Activated naive CD4-positive, alpha-beta T cell treated with anti-CD3 and anti-CD28 coated beads, Interleukin-2, amount 10 ng/mL, durations not matched to agents 7 days and 5 days (primary cell): ENCODE data around the gene ENTPD2.
A peak's percentile ranks its signal among the peaks of the same experiment; 100 is the strongest.

Experiments used
- CTCF ChIA-PET: fragments of 350-600 bp; sonication (Branson Sonifier 250); formaldehyde crosslinking; loops from one replicate; lab custom pipeline; 2021; ENCODE audit warnings: antibody characterized with exemption; lab: Charles Lee
- DNase-seq: peaks from one replicate; pipeline ENCODE4 v3.0.0-alpha.2; 2020
- H3K27ac Mint-ChIP-seq: one replicate; pipeline ENCODE4 v1.8.0; 2021; ENCODE audit warnings: mild to moderate bottlenecking, moderate library complexity, mixed read lengths
- H3K27me3 Mint-ChIP-seq: one replicate; pipeline ENCODE4 v1.8.0; 2021; ENCODE audit warnings: mild to moderate bottlenecking, mixed read lengths
- H3K36me3 Mint-ChIP-seq: one replicate; pipeline ENCODE4 v1.8.0; 2021; ENCODE audit warnings: mixed read lengths
- H3K4me1 Mint-ChIP-seq: one replicate; pipeline ENCODE4 v1.8.0; 2021; ENCODE audit warnings: mixed read lengths
- H3K4me3 Mint-ChIP-seq: one replicate; pipeline ENCODE4 v1.8.0; 2021; ENCODE audit warnings: mild to moderate bottlenecking, moderate library complexity, mixed read lengths
- H3K9me3 Mint-ChIP-seq: one replicate; pipeline ENCODE4 v1.8.0; 2021; ENCODE audit warnings: mixed read lengths

ENTPD2 gene

DNA sequence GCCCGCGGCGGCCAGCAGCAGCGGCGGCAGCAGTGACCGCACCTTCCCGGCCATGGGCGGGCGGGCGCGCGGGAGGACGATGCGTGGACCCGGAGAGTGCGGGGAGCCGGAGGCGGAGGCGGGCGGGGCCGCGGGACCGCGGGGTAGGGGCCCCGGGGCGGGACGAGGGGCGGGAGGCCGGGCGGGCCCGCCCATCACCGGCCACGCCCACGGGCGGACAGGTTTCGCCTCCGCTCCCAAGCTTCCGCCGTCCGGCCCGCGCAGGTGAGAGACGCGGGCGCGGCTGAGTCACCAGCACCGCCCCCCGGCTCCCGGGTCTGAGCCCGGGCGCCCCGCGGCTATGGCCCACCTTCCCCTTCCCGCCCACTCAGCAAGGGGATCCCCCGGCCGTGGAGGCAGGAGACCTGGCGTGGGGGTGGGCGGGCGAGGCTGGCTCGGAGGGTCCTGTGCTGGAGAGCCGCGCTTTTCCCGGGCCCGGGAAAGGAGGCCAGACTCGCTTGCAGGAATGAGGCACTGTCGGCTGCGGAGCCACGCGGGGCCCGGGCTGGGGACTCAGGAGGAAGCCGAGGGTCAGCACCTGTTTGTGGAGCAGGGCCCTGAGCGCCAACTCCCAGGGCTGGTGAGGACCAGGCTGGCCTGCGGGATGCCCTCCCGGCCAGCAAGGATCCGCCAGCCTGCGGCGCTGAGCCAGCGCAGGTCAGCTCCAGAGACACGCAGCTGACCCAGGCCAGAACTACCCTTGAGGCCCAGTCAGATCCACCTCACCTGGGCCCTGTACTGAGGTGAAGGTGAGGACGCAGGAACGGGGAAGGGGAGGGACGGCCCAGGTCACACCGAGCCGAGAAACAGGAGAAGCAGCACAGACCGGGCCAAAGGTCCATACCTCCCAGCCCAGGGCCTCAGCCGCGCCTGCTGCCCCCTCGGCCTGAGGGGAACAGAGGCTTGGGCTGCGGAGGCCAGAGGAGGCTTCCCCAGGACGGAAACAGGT, at the start of gene ENTPD2:
TSS of gene ENTPD2 (minus strand) at position 118 of the 988 bp plus-strand sequence. CDS start at position 54, 64 bp downstream.
- Mint-ChIP-seq H3K4me3 (no peak within 1 kb of the TSS), H3K9me3 (no peaks in the 10 kb centered on the region), H3K27me3 (peaks cover 89% of the 10 kb centered on the region), H3K36me3 (no peaks in the 10 kb centered on the region), H3K27ac (no peak within 1 kb of the TSS), H3K4me1 (peaks cover 6% of the 10 kb centered on the region)
- peak; percentile 69 for DNase-seq
- CTCF ChIA-PET = interaction anchor here (1.7 kb wide), 1 partner anchor 8 kb away, joined by 5 read pairs; the partner anchor contains the start of gene NPDC1

DNA sequence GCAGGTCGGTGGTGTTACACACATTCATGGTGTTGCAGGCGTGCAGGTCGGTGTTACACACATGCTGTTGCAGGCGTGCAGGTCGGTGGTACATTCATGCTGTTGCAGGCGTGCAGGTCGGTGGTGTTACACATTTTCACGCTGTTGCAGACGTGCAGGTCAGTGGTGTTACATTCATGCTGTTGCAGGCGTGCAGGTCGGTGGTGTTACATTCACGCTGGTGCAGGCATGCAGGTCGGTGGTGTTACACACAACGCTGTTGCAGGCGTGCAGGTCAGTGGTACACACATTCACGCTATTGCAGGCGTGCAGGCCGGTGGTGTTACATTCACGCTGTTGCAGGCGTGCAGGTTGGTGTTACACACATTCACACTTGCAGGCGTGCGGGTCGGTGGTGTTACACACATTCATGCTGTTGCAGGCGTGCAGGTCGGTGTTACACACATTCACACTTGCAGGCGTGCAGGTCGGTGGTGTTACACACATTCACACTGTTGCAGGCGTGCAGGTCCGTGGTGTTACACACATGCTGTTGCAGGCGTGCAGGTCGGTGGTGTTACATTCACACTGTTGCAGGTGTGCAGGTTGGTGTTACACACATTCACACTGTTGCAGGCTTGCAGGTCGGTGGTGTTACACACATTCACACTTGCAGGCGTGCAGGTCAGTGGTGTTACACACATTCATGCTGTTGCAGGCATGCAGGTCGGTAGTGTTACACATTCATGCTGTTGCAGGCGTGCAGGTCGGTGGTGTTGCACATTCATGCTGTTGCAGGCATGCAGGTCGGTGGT, 49.5 kb upstream of the ENTPD2 start:
- no peaks in the 10 kb centered on the region for H3K9me3 Mint-ChIP-seq
- H3K27me3 Mint-ChIP-seq = no peaks in the 10 kb centered on the region
- no peak overlapping the region for H3K4me3 Mint-ChIP-seq
- H3K36me3 Mint-ChIP-seq = peaks cover 17% of the 10 kb centered on the region
- CTCF ChIA-PET = no interaction called here
- no peaks in the 10 kb centered on the region for H3K4me1 Mint-ChIP-seq
- no peak overlapping the region for H3K27ac Mint-ChIP-seq
- no peak for DNase-seq

GRCh38 chr9:137099231-137099630, 45.4 kb upstream of the ENTPD2 start:
- Mint-ChIP-seq H3K27ac (no peak overlapping the region), H3K36me3 (peaks cover 25% of the 10 kb centered on the region), H3K4me3 (no peak overlapping the region), H3K27me3 (no peaks in the 10 kb centered on the region), H3K9me3 (no peaks in the 10 kb centered on the region), H3K4me1 (peaks cover 19% of the 10 kb centered on the region)
- CTCF ChIA-PET = interaction anchor here (0.7 kb wide), 1 partner anchor 31 kb away, joined by 3 read pairs; no protein-coding TSS in a partner anchor
- no peak for DNase-seq

DNA sequence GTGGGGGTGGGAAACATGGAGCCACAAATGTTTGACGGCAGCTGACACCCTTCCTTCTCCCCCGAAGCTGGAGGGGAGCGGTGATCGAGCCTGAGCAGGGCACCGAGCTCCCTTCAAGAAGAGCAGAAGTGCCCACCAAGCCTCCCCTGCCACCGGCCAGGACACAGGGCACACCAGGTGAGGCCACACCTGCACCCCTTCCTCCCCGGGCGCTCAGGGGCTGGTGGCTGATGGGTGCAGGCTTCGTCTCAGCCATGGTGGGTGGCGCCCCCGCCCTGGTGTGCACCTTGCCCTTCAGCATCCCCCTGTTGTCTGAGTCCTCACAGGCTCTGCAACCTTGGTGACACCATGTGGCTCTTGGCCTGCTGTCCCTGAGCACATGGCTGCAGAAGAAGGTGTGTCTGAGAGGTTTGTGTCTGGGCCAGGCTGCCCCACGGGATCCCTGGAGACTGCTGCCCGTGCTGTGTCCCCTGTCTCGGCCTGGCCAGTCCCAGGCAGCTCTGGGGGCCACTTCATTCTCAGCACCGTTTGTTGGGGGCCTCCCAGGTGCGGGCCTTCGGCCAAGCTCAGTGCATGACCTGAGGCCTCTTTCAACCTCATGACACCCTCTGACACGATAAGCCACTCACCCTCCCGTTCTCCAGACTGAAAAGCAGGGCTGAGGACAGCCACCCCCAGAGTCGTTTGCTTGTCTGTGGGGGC, 44.1 kb upstream of the ENTPD2 start:
- Mint-ChIP-seq H3K27ac (no peak overlapping the region), H3K36me3 (peaks cover 28% of the 10 kb centered on the region), H3K9me3 (no peaks in the 10 kb centered on the region), H3K27me3 (no peaks in the 10 kb centered on the region), H3K4me3 (no peak overlapping the region), H3K4me1 (peaks cover 20% of the 10 kb centered on the region)
- no peak for DNase-seq
- CTCF ChIA-PET = interaction anchor here (0.6 to 3.5 kb wide), 3 partner anchors 27 to 329 kb away, joined by 3 to 27 read pairs (median 3); partner anchors contain the start of gene SAPCD2

DNA sequence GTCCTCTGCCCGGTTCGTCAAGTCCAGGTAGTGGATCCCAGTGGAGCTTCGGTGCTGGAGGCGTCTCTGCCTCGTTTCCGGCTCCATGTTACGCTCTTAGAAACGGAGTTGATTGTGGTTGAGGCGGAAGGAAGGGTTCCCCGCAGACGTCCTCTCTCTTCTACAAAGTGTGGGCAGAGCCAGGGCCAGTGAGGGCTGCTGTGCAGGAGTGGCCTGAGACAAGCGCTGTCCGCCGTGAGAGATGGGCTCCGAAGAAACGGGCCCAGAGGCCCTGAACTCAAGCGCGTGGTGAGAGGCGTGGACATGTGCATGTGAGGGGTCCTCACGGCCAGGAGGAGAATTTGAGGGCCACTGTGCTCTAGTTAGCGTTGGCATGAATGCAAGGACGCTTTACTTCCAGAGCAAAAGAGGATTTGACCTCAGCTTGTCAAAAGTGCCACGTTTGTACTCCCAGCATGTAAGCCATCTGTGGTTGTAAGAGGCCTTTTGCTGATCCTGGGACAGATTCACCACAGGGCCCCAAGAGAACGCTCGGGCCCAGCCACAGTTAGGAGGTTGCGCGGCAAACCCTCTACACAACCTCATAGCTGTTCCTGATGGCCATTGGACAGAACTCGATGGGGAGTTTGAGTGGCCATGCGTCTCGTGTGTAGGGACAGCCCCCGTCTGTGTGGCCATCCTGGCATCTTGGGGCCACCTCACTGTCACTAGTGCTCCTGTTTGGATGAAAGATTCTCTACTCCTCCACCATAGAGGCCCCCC, 43.1 kb upstream of the ENTPD2 start:
- Mint-ChIP-seq H3K27ac (peak overlapping the region; percentile 98), H3K9me3 (no peaks in the 10 kb centered on the region), H3K4me3 (peak overlapping the region; percentile 72), H3K36me3 (peaks cover 35% of the 10 kb centered on the region), H3K27me3 (no peaks in the 10 kb centered on the region), H3K4me1 (peaks cover 20% of the 10 kb centered on the region)
- CTCF ChIA-PET = interaction anchor here (0.9 to 3.5 kb wide), 4 partner anchors 8 to 50 kb away, joined by 3 to 27 read pairs (median 5); partner anchors contain the start of gene SAPCD2
- DNase-seq = no peak

- CTCF ChIA-PET = interaction anchor here (0.6 to 3.5 kb wide), 16 partner anchors 9 to 330 kb away, joined by 3 to 27 read pairs (median 4); partner anchors contain the start of genes CYSRT1, DPP7, MAN1B1 and RNF208
Measured at GRCh38 chr9:137095664-137096517, 42.0 kb upstream of the ENTPD2 start.

DNA sequence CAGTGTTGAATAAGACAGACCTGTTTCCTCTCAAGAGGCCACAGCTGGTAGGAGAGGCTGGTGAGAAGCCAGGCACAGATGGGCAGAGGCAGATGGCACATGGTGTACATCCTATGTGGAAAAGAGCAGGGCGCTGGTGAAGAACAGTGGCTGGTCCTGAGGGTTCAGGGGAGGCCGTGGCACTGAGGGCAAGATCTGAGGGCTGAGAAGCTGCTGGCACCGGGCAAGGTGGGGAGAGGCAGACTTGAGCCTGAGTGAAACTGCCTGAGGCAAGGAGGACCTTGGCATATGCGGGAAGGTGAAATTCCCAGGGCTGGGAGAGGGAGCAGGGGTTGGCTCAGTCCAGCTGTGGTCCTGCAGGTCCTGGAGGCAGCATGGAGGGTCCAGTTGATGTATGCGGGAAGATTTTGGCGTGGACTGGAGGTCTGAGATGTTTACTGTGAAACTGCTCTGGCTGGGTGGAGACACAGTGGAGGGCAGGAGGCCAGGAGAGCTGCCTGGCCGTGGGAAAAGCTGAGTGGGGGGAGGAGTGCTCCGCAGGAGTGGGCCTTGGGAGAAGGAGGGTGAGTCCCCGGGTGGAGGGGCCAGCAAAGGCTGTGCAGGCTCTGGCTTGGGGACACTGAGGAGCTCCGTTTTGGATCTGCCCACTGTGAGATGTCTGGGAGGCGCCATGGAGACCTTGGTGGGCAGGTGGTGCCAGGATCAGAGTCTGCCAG, 35.5 kb upstream of the ENTPD2 start:
- no peak overlapping the region for H3K27ac Mint-ChIP-seq
- CTCF ChIA-PET = interaction anchor here (0.8 to 3.6 kb wide), 2 partner anchors 21 to 147 kb away, joined by 4 to 13 read pairs; no protein-coding TSS in a partner anchor
- no peaks in the 10 kb centered on the region for H3K9me3 Mint-ChIP-seq
- no peak for DNase-seq
- H3K27me3 Mint-ChIP-seq = no peaks in the 10 kb centered on the region
- peaks cover 44% of the 10 kb centered on the region for H3K4me1 Mint-ChIP-seq
- H3K4me3 Mint-ChIP-seq = no peak overlapping the region
- peaks cover 27% of the 10 kb centered on the region for H3K36me3 Mint-ChIP-seq

More at GRCh38 chr9:137095664-137096517, 42.0 kb upstream of the ENTPD2 start:
- peak; percentile 93 for DNase-seq
- H3K4me1 Mint-ChIP-seq = peaks cover 23% of the 10 kb centered on the region
- H3K27ac Mint-ChIP-seq = peak overlapping the region; percentile 98
- peaks cover 39% of the 10 kb centered on the region for H3K36me3 Mint-ChIP-seq
- H3K9me3 Mint-ChIP-seq = no peaks in the 10 kb centered on the region
- H3K27me3 Mint-ChIP-seq = no peaks in the 10 kb centered on the region
- H3K4me3 Mint-ChIP-seq = peak overlapping the region; percentile 72

DNA sequence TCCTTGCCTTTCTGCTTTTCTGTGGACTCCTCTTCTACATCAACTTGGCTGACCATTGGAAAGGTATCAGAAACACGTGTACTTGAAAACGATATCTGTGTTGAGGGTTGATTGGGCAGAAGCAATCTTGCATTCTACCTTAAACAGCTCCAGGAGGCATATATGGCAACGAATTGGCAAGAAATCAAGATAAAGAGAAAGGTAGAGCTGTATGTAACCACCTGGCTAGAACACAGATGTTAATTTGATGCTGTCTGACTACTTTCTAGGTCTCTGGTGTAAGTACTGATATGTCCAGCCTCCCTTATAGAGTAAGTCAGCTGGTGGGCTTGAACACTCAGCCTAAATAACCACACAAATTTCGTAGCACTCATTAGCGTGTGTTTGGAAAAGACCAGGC, 34.3 kb upstream of the ENTPD2 start:
- Mint-ChIP-seq H3K27ac (peak overlapping the region; percentile 92), H3K4me1 (peaks cover 44% of the 10 kb centered on the region), H3K9me3 (no peaks in the 10 kb centered on the region), H3K36me3 (peaks cover 34% of the 10 kb centered on the region), H3K4me3 (peak overlapping the region; percentile 89), H3K27me3 (no peaks in the 10 kb centered on the region)
- no peak for DNase-seq
- CTCF ChIA-PET = interaction anchor here (0.6 to 3.1 kb wide), 3 partner anchors 19 to 550 kb away, joined by 3 to 11 read pairs (median 3); partner anchors contain the start of gene NPDC1

GRCh38 chr9:137087409-137087925, 33.6 kb upstream of the ENTPD2 start:
- H3K27me3 Mint-ChIP-seq = no peaks in the 10 kb centered on the region
- peaks cover 31% of the 10 kb centered on the region for H3K36me3 Mint-ChIP-seq
- no peaks in the 10 kb centered on the region for H3K9me3 Mint-ChIP-seq
- H3K27ac Mint-ChIP-seq = peak overlapping the region; percentile 92
- CTCF ChIA-PET = interaction anchor here (1.0 to 3.1 kb wide), 6 partner anchors 8 to 58 kb away, joined by 3 to 11 read pairs (median 8); partner anchors contain the start of gene NPDC1
- peaks cover 44% of the 10 kb centered on the region for H3K4me1 Mint-ChIP-seq
- no peak for DNase-seq
- peak overlapping the region; percentile 89 for H3K4me3 Mint-ChIP-seq

GRCh38 chr9:137086531-137087408, 32.9 kb upstream of the ENTPD2 start, which contains the start of gene MAN1B1:
Gene MAN1B1, plus strand, starts transcription at chr9:137086985. Its CDS starts 15 bp downstream, at chr9:137087000.
- peak within 1 kb of the TSS; percentile 96 for H3K27ac Mint-ChIP-seq
- no peaks in the 10 kb centered on the region for H3K9me3 Mint-ChIP-seq
- H3K4me3 Mint-ChIP-seq = peak within 1 kb of the TSS; percentile 92
- peaks cover 35% of the 10 kb centered on the region for H3K36me3 Mint-ChIP-seq
- H3K27me3 Mint-ChIP-seq = no peaks in the 10 kb centered on the region
- CTCF ChIA-PET = interaction anchor here (0.7 to 3.1 kb wide), 10 partner anchors 9 to 57 kb away, joined by 3 to 11 read pairs (median 4); partner anchors contain the start of genes NPDC1, SAPCD2 and UAP1L1
- peak; percentile 100 for DNase-seq
- peaks cover 44% of the 10 kb centered on the region for H3K4me1 Mint-ChIP-seq
